NCI-H2196 treated with DMSO at 0.1 percent for 48 hours (cell line): ENCODE data around the gene KIF19.

Experiments used
- DNase-seq: peaks from one replicate; lab custom pipeline; 2025; ENCODE audit not compliant: unreplicated experiment; lab: John Stamatoyannopoulos, UW

KIF19 gene

GRCh38 chr17:74339537-74340195, 13.6 kb downstream of the KIF19 start:
- no peak for DNase-seq

GRCh38 chr17:74340470-74341023, 14.5 kb downstream of the KIF19 start:
- DNase-seq, result no peak

GRCh38 chr17:74342224-74342623, 16.2 kb downstream of the KIF19 start:
- DNase-seq, result no peak

GRCh38 chr17:74343121-74343520, 17.1 kb downstream of the KIF19 start:
- no peak for DNase-seq

GRCh38 chr17:74343526-74344284, 17.7 kb downstream of the KIF19 start:
- no peak for DNase-seq

- no peak for DNase-seq
Measured at GRCh38 chr17:74344658-74345057, 18.6 kb downstream of the KIF19 start.

GRCh38 chr17:74345433-74346241, 19.6 kb downstream of the KIF19 start:
- no peak for DNase-seq

- no peak for DNase-seq
Measured at GRCh38 chr17:74347646-74348045, 21.6 kb downstream of the KIF19 start.

- DNase-seq, result no peak
Measured at GRCh38 chr17:74349120-74349519, 23.1 kb downstream of the KIF19 start.

GRCh38 chr17:74350486-74350885, 24.5 kb downstream of the KIF19 start:
- DNase-seq, result no peak

GRCh38 chr17:74351552-74352210, 25.7 kb downstream of the KIF19 start:
- no peak for DNase-seq

- no peak for DNase-seq
Measured at GRCh38 chr17:74353446-74354060, 27.5 kb downstream of the KIF19 start.

GRCh38 chr17:74354123-74354522, 28.1 kb downstream of the KIF19 start:
- no peak for DNase-seq

GRCh38 chr17:74354561-74354960, 28.5 kb downstream of the KIF19 start:
- DNase-seq, result no peak

- no peak for DNase-seq
Measured at GRCh38 chr17:74355065-74355464, 29.0 kb downstream of the KIF19 start.

- no peak for DNase-seq
Measured at GRCh38 chr17:74356646-74357465, 30.8 kb downstream of the KIF19 start.

GRCh38 chr17:74357466-74357809, 31.4 kb downstream of the KIF19 start:
- no peak for DNase-seq

GRCh38 chr17:74358697-74359096, 32.7 kb downstream of the KIF19 start:
- no peak for DNase-seq

GRCh38 chr17:74359916-74360315, 33.9 kb downstream of the KIF19 start:
- no peak for DNase-seq

GRCh38 chr17:74360899-74361229, 34.8 kb downstream of the KIF19 start:
- DNase-seq, result no peak
